Heart left ventricle (tissue), 13 donors: ENCODE measurements around the gene ZIK1.
A peak's percentile ranks its signal among the peaks of the same experiment; 100 is the strongest.

Source experiments
- POLR2A ChIP-seq, 2 donors: fragments of 450-650 bp; IDR thresholded peaks; one replicate each; pipeline ENCODE4 v1.6.1; 2017; ENCODE audit warnings: antibody characterized with exemption in 2 of 2, mild to moderate bottlenecking in 2 of 2, moderate library complexity in 2 of 2
- TF ChIP-seq, protein P1 (sequence below), 12 donors: fragments of 200-600 bp; sonication (generic) in 4 of 12; IDR thresholded peaks; one replicate each; pipeline versions ENCODE4 v1.5.0 to v1.8.0; 2018 to 2022; ENCODE audit warnings: antibody characterized with exemption in 12 of 12, mild to moderate bottlenecking in 5 of 12
- donor health status: ischemic (EF 13 %, LVEDD 7.1; RV severe dilation, severe dysfunction).
- donor health status: DM: no; HTN: yes; CAD: no.
- donor health status: DM: no; HTN: no; CAD: no.
- donor health status: ischemic (EF 25% LVEDD 6.9; RV normal size, moderate dysfunction).
- donor health status: ischemic (EF 25% LVEDD 5.7; RV mildly dilated, moderate dysfunction).
- donor health status: ischemic (EF 35%, LVEDD 5.7; RV mildly dilated, moderate dysfunction).
- donor health status: nonischemic (EF 11% LVEDD 7.7; RV severe dilation, severe dysfunction).
- donor health status: DM: yes; HTN: yes; CAD: no.
- donor health status: PGD.
- donor health status: ischemic (EF 29% LVEDD 5.4; RV normal size, mild dysfunction).
- donor health status: nonischemic (EF 23%, LVEDD 6.1; RV moderate dilation, normal function).

DNA sequence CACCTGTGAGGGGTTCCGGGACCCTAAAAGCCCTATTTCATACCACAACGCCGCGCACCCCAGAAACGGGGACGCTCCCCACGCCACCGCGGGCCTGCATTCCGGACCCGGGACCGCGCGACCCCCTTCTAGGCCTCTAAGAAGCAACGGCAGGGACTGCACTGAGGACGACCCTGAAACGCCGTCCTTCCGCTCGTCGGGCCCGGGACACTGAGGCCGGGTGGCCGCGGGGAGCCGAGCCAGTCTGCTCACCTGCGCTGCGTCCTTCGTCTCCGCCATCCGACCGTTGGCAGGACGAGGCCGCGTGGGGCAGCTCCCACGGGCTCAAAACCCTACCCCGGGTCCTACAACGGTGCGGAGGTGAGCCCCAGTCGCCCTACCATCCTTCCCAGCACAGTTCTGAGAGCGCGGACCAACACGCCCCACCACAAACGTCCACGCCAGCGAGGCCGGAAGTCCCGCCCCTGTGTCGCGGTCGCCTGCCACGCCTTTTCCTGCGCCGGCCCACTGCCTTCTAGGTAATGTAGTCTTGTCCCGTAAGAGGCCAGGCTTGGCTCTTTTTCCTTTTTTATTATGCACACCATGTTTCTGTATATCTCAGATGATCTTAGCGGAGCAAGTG is 24.4 kb upstream of the ZIK1 start, which contains the start of gene ZNF550:
- TF ChIP-seq POLR2A (IDR thresholded peaks at IDR 0.05), result peak in 1 of 2 donors; percentile 64
- TF ChIP-seq, protein P1, sequence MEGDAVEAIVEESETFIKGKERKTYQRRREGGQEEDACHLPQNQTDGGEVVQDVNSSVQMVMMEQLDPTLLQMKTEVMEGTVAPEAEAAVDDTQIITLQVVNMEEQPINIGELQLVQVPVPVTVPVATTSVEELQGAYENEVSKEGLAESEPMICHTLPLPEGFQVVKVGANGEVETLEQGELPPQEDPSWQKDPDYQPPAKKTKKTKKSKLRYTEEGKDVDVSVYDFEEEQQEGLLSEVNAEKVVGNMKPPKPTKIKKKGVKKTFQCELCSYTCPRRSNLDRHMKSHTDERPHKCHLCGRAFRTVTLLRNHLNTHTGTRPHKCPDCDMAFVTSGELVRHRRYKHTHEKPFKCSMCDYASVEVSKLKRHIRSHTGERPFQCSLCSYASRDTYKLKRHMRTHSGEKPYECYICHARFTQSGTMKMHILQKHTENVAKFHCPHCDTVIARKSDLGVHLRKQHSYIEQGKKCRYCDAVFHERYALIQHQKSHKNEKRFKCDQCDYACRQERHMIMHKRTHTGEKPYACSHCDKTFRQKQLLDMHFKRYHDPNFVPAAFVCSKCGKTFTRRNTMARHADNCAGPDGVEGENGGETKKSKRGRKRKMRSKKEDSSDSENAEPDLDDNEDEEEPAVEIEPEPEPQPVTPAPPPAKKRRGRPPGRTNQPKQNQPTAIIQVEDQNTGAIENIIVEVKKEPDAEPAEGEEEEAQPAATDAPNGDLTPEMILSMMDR (IDR thresholded peaks at IDR 0.05), result no peak
